NOMO-1 treated with DMSO at 0.1 percent for 48 hours (cell line): Measurements from ENCODE around the gene JSRP1.

ENCODE experiments used
- DNase-seq: peaks from one replicate; lab custom pipeline; 2025; ENCODE audit not compliant: unreplicated experiment; lab: John Stamatoyannopoulos, UW

The JSRP1 gene

DNA sequence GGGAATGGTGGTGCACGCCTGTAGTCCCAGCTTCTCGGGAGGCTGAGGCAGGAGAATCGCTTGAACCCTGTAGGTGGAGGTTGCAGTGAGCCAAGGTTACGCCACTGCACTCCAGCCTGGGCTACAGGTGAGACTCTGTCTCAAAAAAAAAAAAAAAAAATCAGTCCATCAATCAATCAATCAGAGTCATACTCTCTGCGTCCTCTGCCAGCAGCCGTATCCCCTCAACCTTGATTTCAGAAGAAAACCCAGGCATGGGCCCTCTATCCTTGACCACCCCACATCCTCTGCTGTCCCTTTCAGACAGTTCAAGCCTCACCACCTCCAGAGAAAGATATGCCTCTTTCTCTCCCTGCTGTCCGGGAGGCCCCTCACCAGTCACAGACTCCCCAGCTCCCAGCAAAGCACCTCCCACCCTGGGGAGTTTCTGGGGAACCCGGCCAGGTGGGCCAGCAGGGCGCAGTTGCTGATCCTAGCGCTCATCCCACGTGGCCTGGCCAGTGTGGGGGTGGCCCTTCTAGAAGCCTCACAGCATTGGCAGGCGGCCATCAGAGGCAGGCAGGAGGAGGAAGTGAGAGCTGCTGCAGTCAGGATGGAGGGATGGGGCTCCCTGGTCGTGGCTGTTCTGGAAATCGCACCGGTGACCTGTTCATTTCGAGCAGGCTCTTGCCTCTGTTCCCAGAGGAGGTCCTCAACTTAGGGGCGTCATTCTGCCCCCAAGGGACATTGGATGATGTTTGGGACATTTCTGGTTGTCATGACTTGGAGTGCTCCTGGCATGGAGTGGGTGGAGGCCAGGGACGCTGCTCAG lies 10.2 kb upstream of the JSRP1 start:
- peak; percentile 83 for DNase-seq

DNA sequence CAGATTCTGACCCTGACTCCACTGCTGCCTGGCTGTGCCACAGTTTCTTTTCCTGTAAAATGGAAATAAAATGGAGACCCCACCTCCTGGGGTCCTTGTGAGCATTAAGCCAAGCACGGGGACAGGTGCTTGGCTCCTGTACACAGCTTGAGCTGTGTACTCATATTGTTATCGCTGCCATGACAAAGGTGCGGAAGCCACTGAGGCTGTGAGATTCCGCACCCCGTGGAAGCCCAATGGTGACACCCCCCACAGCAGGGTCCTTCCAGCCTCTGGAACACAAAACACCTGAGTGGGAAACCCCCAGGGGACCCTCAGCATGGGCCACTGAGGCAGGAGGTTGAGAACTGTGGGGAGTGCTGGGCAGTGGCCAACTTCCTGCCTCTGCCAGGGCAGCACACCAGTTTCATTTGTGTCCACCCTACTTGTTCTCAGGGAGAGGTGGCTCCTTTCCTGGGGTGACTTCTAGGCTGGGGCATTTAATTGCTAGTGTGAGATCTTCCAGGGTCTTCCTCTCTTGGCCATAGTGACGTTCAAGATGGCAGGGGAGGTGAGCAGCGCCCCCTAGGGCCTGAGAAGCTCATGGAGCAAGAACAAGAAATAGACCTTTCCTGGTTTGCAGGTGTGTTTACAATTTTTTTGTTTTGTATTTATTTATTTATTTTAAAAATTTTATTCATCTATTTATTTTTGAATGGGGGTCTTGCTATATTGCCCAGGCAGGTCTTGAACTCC lies 5.4 kb upstream of the JSRP1 start:
- no peak for DNase-seq

DNA sequence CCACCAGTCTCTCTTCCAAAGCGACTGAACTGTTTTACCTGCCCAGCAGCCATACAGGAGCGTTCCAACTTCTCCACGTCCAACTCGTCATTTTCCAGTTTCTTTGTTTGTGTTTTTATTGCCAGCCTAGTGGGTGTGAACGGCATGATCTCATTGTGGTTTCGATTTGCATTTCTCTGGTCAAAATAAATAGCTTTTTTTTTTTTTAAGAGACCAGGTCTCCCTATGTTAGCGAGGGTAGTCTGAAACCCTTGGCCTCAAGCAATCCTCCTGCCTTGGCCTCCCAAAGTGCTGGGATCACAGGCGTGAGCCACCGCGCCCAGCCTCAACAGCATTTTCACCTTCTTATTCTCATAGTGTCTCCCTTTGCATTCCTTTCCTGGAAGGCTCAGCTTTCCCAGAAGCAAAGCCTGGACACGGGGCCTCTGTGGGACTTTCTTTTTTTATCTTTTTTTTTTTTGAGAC lies 4.2 kb upstream of the JSRP1 start:
- DNase-seq = no peak

DNA sequence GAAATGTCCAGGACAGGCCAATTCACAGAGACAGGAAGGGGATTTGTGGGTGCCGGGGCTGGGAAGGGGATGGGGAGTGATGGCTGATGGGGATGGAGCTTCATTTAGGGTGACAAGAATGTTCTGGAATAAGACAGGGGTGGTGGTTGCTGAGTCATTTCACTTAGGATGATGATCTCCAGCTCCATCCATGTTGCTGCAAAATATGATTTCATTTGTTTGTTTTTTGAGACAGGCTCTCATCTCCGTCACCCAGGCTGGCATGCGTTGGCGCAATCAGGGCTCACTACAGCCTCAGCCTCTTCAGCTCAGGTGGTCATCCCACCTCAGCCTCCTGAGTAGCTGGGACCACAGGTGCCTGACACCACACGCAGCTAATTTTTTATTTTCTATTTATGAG lies 3.1 kb upstream of the JSRP1 start:
- no peak for DNase-seq

DNA sequence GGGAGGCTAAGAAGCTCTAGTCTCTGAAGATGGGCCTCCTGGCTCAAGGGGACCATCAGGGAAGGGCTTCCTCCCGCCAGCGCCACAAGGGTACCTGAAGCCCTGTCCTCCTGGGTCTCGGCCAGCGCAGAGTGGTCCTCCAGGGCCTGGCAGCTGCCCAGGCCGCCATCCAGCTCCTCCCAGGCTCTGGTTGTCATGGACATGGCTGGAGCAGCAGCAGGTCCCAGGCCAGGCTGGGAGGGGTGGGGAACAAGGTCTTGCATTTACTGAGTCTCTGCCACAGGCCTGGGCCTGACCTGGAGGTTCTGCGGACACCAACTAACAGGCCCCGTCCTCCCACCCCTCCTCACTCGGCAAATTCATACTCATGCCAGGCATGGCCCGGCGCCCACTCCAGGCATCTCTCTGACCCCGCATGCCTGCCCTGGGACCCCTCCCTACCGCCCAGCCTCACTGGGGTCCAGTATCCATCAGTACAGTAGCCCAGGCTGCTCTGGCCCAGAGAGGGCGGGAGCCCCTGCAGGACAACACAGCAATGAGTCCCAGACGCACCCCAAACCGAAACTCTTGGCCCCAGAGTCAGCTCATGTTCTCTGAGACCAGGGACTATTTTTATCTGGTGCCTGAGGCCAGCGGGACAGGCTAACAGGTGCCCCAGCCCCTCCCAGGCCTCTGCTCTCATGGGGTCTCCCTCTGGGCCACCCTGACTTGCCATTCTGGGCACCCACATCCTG lies 938 bp downstream of the JSRP1 start:
- DNase-seq = no peak

DNA sequence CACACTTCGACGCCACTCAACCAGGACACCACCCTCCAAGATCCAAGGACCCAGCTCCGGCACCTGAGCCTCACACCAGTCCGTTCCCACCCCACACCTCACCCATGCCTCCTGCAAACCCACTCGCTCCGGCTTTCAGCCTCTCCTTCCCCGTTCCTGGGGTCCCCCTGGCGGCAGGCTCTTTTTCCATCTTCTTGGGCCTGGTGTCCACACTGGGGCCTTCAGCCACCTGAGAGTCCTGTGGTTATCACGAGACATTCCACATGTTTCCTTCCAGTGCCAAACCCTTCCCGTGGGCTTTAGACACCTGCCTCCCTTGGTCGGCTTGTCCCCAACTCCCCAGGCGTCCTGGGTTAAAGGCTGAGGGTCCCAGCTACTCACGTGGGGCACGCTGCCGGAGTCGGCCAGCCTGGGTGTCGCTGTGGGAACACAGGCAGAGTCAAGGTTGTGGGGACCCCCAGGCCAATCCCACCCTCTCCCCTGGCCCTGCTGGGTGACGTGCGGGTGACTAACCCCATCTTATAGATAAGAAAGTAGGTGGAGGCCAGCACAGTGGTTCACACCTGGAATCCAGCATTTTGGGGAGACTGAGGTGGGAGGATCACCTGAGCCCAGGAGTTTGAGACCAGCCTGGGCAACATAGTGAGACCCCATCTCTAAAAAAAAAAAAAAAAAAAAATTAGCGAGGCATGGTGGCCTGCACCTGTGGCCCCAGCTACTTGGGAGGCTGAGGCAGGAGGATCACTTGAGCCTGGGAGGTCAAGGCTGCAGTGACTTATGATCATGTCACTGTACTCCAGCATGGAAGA lies 1.9 kb downstream of the JSRP1 start:
- no peak for DNase-seq

DNA sequence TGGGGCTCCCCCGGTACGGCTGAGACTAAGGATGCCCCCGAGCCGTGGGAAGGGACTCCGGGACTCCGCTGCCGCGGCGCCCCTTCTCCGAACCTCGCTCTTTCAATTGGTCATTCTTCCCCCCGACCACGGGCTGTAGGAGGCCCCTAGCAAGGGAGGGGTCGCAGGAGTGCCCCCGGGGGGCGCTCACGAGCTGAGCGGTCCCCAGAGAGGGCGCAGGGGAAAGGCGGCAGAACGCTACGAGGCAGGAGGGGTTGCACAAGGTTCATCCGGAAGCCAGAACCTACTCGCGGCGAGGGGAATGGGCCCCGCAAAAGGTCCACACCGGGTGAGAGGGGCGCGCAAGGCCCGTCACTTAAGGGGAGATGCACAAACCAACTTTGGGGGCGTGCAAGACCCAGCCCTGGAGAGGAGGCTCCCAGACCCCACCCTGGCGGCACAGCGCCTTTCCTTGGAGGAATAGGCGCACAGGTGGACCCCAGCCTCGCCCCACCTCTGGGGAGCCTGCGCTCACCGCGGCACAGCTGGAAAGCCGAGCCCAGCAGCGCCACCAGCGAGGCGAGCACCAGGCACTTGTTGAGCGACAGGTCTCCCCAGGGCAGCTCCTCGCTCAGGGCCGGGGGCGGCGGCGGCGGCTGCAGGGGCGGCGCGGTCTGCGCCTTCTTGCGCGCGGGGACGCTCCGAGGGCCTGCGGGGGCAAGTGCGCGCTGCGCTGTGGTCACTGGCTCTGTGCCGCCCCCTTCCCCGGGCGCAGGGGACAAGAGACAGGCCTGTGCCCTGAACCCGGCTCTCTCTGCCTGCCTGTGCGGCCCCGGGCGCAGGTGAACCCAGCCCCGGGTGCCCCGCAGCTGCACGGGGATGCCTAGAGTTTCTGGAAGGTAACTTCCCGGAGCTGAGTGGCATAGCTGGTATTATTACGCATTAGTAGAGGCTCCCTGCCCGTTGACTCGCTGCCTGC lies 2.8 kb downstream of the JSRP1 start:
- peak; percentile 59 for DNase-seq

DNA sequence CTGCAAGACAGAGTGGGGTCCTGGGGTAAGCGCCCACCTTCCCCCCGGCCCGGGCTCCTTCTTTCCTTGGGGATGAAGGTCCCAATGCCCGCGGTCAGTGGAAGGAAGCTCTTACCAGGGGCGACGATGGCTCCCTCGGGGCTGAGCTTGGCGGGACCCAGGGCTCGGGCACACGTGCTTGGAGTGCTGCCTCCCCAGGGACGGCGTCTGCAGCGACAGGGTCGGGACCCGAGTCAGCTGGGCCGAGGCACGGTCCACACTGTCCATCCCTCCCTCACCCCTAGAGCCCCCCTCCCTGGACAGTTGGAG lies 3.5 kb downstream of the JSRP1 start:
- DNase-seq = no peak

DNA sequence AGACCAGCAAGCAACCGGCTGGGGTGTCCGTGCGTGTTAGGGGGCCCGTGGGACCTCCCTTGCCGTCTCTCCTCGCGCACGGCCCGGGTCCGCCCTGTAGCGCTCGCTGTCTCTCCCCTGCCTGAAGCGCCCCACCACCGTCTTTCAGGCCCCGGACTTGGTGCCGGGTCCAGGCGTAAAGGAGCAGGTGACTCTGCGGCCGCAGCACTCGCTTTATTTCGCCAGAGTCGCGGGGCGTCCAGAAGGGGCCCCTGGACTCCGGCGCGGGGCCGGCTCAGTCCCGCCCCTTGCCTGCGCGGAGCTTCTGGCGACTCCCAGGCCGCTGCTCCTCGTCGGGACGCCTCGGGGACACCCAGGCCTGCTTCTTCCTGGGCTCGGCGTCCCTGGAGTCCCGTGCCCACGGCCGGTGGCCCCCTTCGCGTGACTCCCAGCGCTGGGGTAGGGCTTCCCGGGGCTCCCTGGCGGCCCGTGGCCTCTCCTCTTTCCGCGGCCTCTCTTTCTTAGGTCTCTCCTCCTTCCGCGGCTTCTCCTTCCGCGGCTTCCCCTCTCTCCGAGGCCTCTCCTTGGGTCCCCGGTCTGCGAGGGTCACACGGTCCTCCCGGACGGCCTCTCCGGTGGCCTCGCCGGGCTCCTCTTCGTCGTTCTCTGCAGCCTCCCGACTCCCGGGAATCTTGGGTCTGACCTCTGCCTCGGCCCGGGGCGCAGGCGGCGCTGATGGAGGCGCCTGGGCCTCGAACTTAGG lies 4.0 kb downstream of the JSRP1 start:
- no peak for DNase-seq

DNA sequence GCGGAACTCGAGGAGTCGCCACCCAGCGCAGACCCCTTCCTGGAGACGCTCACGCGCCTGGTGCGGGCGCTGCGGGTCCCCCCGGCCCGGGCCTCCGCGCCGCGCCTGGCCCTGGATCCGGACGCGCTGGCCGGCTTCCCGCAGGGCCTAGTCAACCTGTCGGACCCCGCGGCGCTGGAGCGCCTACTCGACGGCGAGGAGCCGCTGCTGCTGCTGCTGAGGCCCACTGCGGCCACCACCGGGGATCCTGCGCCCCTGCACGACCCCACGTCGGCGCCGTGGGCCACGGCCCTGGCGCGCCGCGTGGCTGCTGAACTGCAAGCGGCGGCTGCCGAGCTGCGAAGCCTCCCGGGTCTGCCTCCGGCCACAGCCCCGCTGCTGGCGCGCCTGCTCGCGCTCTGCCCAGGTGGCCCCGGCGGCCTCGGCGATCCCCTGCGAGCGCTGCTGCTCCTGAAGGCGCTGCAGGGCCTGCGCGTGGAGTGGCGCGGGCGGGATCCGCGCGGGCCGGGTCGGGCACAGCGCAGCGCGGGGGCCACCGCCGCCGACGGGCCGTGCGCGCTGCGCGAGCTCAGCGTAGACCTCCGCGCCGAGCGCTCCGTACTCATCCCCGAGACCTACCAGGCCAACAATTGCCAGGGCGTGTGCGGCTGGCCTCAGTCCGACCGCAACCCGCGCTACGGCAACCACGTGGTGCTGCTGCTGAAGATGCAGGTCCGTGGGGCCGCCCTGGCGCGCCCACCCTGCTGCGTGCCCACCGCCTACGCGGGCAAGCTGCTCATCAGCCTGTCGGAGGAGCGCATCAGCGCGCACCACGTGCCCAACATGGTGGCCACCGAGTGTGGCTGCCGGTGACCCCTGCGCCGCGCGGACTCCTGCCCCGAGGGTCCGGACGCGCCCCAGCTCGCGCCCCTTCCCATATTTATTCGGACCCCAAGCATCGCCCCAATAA lies 4.8 kb downstream of the JSRP1 start:
- no peak for DNase-seq

DNA sequence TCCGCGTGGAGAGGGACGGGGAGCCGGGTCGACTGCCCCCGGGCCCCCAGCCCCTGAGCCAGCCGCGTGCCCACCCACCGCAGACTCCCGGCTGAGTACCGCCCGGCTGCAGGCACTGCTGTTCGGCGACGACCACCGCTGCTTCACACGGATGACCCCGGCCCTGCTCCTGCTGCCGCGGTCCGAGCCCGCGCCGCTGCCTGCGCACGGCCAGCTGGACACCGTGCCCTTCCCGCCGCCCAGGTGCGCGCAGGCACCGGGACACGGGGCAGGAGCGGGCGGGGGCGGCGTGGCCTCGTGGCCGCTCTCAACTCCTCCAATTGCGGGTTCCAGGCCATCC lies 5.5 kb downstream of the JSRP1 start:
- no peak for DNase-seq

DNA sequence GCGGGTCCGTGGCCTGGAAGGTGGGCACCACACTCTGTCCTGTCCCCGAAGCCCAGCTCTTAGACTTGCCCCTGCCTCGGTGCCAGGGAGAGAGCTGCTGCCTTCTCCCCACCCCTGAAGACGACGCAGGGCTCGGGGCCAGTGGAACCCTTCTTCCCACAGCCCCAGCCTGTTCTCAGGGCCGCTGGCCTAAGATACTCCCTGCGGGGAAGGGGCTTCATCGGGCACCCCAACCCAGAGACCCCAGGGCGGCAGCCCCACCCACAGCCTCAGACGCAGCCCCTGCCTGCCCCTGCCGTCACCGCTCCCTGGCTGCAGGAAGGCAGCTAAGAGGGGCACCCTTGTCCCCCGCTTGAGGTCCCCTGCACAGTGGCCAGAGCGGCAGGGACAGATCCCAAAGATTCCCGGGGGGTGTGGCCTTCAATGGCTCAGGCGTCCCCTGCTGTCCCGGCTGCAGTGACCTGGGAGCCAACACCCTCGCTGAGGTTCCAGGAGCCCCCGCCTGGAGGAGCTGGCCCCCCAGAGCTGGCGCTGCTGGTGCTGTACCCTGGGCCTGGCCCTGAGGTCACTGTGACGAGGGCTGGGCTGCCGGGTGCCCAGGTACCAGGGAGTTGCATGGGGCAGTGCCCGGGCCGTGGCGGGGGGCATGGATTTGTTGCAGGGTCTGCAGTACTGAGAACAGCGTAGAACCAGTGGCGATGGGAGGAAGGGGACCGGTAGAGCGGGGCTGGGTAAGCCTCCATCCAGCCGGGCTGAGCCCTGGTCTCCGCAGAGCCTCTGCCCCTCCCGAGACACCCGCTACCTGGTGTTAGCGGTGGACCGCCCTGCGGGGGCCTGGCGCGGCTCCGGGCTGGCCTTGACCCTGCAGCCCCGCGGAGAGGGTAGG lies 6.1 kb downstream of the JSRP1 start:
- no peak for DNase-seq

DNA sequence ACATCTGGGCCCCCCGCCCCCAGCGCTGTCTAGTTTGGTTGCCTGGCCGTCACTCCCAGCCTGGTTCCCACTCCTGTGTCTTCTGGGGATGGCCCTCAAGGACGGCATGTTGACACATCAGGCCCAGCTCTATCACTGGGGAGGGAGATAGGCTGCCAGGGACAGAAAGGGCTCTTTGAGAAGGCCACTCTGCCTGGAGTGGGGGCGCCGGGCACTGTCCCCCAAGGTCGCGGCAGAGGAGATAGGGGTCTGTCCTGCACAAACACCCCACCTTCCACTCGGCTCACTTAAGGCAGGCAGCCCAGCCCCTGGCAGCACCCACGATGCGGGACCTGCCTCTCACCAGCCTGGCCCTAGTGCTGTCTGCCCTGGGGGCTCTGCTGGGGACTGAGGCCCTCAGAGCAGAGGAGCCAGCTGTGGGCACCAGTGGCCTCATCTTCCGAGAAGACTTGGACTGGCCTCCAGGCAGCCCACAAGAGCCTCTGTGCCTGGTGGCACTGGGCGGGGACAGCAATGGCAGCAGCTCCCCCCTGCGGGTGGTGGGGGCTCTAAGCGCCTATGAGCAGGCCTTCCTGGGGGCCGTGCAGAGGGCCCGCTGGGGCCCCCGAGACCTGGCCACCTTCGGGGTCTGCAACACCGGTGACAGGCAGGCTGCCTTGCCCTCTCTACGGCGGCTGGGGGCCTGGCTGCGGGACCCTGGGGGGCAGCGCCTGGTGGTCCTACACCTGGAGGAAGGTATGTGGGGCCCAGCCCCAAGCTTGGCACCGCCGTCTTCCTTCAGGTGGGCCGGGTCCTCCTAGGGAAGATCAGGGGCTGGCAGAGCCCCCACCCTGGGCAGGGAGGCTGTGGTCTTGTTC lies 7.0 kb downstream of the JSRP1 start, which contains the start of gene AMH:
AMH (plus strand) TSS at position 314 of the 857 bp plus-strand sequence; CDS start at position 324, 10 bp downstream.
- no peak for DNase-seq

DNA sequence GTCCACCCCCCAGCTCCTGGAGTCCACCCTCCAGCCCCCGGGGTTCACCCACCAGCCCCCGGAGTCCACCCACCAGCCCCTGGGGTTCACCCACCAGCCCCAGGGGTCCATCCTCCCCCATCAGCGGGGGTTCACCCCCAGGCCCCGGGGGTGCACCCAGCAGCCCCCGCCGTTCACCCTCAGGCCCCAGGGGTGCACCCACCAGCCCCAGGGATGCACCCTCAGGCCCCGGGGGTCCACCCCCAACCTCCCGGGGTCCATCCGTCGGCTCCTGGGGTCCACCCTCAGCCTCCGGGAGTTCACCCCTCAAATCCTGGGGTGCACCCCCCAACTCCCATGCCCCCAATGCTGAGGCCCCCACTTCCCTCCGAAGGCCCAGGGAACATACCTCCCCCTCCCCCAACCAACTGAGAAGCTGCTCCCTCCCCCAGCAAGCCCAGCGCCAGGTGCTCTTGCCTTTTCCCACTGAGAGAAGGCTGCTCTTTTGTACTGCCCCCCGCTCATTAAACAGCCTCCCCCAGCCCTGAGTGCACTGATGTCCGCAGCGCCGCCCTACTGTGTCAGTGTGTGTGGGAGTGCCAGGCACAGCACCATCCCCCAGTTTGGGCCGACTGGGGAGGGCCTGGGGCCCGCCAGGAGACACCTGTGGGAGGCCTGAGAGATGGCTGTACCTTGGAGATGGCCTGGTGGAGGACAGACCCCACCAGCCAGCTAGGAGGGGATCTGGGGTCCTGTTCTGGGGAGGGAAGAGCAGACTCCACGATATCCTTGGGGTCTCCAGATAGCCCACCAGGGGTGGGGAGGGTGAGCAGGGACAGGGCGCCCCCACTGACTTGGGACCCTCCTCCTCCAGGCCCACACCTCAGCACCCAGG lies 7.8 kb downstream of the JSRP1 start:
- no peak for DNase-seq

DNA sequence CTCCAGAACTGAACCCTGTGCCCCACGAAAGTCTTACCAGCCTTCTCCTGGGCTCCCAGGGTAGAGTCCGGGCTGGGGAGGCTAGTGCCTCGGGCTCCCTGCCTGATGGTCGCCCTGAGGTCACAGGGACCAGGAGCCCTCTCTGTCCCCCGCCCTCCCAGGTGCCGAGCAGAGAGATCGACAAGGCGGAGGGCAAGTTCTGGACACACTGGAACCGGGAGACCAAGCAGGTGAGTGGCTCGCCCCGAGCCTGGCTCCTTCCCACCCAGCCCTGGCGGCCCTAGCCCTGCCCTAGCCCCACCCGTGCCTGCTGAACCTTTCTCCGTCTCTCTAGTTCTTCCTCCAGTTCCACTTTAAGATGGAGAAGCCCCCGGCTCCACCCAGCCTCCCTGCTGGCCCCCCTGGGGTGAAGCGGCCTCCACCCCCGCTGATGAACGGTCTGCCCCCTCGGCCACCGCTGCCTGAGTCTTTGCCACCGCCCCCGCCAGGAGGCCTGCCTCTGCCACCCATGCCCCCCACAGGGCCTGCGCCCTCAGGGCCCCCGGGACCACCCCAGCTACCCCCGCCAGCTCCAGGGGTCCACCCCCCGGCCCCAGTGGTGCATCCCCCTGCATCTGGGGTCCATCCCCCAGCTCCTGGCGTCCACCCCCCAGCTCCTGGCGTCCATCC lies 8.7 kb downstream of the JSRP1 start:
- DNase-seq = no peak
